ENCODE results near the gene TTC33.
A peak's percentile ranks its signal among the peaks of the same experiment; 100 is the strongest.
"Not testable (repeated sequence)": the region's sequence is repeated elsewhere in the genome, so short reads cannot be mapped to it uniquely, and the experiment has no call there.

Gene TTC33

DNA sequence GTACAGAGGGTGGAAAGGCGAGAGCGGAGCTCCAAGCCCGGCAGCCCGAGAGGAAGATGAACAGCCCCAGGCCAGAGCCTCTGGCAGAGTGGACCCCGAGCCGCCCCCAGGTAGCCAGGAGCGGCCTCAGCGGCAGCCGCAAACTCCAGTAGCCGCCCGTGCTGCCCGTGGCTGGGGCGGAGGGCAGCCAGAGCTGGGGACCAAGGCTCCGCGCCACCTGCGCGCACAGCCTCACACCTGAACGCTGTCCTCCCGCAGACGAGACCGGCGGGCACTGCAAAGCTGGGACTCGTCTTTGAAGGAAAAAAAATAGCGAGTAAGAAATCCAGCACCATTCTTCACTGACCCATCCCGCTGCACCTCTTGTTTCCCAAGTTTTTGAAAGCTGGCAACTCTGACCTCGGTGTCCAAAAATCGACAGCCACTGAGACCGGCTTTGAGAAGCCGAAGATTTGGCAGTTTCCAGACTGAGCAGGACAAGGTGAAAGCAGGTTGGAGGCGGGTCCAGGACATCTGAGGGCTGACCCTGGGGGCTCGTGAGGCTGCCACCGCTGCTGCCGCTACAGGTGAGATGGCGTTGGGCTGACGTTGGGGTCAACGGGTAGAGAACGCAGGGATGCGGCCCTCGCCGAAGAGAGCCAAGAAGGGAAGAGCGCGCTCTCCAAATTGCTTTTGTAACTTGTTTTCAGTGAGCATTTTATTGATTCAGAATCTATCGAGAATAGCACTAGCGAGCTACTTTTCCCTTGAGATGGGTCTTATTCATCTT is 75.7 kb downstream of the TTC33 start, which contains the start of gene PTGER4:
PTGER4 (plus strand) TSS at position 3 of the 769 bp plus-strand sequence. CDS start 1,079 bp downstream, outside the sequence.
- DNase-seq (ENCODE audit: low read depth in 2 of 2) = no peak

DNA sequence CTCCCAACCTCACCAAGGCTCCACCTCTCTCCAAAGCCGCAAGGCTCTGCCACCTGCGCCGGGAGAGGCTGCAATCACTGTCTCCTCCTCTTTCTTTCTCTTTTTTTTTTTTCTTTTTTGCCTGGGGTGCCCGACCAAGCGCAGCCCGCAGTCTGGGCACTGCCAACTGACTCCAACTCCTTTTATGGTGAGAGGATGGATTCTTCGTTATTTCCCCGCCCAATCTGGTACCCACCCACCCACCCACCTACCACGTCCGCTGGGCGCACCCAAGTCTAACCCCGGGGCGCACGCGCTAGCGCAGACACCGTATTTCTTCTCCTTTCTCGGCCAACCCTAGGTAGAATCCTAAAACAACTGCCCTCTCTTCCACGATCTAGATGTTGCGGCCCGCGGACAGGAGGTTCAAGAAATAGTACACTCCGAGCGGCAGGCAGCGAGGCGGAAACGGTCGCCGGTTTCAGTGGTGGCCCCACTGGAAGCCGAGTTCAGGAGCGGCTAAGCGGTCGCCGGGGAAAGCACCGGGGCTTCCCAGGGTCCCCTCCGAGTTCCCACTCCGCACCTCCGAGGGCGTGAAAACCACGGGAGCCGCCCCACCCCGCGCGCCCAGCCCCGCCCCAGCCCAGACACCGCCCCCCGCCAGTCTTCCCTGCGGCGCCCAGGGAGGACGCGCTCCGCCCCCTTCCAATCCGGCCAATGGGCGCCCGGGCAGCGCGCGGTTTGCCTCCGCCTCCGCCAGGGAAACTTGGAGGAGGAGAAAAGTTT is 76.4 kb downstream of the TTC33 start:
- DNase-seq (ENCODE audit: low read depth in 2 of 2) = peak; percentile 86 to 88

DNA sequence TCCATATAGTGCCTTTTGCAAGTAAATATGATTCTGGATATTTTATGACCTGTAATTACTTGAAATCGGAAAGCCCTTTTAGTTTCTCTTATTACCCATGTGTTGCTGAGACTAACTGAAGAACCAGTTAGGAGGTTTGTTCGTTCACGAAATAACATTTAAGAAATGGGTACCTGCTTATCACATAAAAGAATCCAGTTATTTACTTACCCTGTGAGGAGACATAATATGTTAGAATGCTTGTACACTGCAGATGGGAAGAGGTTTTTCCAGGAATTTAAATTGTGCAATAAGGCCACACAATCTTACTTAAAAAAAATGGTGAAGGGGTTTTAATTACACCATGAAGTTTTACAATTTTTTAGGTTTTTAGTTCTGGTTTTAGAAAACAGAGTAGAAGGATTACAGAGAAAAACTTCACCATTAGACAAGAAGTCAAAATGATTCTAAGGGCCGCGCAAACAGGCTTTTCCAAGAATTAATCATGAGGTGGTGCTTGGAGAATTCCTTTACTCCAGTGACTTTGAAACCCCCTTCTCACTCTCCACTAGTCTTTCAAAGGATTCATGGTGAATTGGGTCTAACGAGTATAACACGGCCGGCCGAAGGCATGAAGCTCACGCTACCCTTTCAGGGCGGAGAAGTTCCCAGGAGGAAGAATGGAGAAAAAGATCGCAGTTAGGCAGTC is 77.2 kb downstream of the TTC33 start:
- DNase-seq (ENCODE audit: low read depth in 2 of 2) = no peak

DNA sequence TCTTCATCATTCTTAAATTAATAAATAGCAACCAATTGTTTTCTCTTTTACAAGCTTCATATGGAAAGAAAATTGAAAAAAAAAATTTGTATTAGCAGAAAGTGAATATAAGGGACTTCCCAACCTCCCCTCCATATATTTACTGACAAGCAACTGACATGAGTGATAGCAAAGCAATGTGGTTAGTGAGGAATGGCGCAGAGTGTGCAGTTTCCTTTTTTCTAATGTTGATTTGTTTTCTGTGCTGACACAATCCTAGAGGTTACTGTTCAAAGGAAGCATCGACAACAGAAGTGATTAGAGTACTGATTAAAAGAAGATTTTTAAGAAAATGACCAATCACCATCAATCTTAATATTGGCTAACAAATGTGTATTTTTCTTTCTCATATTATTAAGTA is 77.7 kb downstream of the TTC33 start:
- no peak for DNase-seq (ENCODE audit: low read depth in 2 of 2)

DNA sequence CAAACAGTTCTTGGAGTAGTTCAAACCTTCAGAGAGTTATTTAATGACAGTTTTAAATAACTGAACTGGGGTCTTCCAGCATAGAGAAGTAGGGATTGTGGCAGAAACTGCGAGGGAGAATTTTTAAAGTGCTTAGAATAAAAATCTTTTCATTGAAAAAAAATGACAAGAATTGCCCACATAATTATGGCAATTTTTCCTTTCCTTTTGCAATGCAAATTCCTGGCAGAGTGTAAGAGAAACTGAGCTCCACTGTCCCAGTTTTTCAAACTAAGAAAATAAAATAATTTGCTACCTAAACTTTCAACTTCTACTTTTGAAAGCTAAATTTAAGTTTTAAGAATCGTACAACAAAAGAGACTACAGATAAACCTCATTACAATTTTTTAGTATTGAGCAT is 78.3 kb downstream of the TTC33 start:
- no peak for DNase-seq (ENCODE audit: low read depth in 2 of 2)

DNA sequence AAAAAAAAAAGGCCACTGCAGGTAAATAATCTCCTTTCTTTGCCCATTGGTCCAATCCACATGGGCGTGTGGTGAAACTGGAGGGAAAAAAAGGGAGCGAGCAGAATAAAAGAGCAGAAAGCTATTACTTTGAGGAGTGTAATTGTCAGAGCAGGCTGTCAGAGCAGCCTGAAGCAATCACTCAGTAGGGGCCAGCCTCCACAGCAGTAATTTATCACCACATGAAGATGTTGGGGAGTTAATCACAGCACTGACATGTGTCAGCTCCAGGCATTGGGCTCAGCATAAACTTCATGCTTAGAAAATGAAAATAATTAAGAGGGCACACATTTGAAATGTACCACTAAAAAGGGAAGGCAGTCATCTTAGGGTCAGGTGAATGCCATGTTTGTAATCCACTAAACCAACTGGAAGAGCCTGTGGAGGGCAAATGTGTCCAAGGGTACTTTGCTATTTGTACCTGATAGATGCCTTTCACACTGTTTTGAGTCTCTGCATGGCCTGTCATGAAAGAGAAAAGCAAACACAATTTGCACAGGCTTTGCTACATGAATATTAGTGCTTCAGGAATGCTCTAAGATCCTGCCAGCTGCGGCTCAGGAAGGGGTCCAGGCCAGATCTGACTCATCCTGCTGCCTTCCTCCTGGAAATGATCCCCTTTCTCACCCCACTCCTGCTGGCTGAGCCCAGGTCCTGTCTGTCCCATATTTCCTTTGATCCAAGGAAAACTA is 79.0 kb downstream of the TTC33 start:
- no peak for DNase-seq (ENCODE audit: low read depth in 2 of 2)

DNA sequence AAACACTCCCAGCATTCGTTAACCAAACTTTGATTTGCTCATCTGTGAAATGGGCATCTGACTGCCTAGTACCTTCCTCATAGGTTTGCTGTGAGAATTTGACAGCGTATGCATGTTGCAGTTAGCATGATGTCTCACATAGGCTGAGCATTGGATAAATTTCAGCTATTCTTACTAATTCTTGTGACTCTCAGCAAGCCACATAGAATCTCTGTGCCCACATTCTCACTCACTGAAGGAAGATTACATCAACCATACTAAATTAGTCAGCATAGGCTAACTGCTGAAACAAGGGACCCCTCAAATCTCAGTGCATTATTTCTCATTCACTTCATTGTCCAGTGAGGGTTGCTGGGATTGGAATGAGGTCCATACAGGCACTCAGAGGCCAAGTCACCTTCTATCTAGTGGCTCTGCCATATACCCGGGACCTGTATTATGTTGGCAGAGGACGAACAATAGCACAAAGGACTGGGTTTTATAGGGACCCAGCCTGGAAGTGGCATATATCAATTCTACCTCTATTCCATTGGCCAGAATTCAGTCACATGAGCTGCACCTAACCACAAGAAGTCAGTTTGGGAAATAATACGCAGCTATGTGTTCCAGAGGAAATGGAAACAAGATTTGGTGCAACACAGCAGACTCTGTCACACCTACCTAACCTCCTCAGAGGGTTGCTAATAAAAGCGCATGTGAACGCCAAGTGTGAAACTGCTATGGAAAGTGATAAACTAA is 80.2 kb downstream of the TTC33 start:
- DNase-seq (ENCODE audit: low read depth in 2 of 2) = no peak

DNA sequence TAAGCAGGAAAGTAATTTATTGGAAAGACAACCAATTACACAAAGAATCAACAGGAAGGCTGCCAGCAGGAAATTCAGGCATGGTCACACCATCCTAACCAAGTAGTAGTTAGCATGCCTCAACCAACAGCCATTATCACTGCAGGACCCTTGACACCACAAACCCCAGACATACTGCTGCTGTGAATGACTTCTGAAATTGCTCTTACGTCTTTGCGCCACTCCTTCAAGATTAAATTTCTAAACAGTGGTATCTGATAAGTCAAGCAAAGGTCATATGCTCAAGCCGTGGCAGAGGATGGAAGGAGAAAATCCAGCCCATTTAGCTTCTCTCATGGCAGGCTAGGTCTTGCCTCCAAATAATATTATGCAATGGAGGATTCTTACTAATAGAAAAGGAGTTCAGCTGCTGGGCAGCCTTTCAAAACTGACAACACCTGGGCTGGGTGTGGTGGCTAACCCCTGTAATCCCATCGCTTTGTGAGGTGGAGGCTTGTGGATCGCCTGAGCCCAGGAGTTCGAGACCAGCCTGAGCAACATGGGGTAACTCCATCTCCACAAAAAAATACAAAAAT is 81.0 kb downstream of the TTC33 start:
- DNase-seq (ENCODE audit: low read depth in 2 of 2) = no peak

DNA sequence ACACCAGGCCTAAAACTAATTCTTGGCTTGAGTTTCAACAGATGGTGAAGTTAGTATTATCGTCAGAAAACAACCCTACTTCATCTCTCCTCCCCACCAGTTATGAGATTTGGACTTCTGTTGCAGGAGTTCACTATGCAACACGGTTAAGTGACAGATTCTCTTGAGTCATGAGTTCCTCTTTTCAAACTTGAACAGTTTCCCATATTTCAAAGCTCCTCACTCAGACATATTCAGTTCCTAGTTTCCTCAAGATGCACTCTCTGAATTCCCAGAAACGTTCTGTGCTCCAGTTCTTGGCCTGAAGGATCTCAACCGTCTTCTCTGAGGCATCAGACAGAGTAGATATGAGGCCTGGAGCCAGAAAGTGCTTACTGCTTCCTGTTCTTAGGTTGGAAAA is 83.3 kb downstream of the TTC33 start:
- no peak for DNase-seq (ENCODE audit: low read depth in 2 of 2)

DNA sequence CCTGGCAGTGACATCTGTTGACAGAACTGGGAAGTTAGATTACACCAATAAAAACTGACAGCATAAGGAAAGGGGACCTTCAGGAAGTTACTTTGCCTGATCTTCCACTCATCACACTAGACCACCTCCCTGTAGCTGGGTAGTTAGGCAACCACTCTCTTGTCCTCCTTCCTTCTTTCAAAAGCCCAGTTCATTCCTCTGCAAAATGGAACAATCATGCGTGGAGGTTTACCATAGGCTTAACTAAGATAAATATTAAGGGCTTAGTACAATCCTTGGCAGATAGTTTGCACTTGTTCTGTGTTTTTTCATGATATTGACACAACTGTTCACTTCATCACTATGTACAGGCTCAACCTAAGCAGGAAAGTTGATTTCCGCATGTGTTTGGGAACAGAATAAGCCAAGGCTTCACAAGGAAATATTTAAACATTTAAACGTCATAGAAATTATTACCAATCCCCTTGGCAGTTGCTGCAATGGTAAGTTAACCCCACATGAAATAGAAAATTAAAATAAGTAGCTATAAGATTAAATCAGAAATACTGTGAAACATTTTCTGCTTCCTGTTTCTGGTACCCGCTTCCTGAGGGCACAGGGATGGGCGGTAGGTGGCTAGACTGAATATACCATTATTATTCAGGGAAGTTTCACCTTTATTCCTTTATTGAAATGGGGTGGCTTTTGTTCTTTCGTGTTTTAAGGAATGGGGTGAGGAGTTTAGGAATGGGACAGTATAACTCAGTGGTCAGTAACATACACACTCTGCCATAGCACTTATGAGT is 86.0 kb downstream of the TTC33 start:
- no peak for DNase-seq (ENCODE audit: low read depth in 2 of 2)

DNA sequence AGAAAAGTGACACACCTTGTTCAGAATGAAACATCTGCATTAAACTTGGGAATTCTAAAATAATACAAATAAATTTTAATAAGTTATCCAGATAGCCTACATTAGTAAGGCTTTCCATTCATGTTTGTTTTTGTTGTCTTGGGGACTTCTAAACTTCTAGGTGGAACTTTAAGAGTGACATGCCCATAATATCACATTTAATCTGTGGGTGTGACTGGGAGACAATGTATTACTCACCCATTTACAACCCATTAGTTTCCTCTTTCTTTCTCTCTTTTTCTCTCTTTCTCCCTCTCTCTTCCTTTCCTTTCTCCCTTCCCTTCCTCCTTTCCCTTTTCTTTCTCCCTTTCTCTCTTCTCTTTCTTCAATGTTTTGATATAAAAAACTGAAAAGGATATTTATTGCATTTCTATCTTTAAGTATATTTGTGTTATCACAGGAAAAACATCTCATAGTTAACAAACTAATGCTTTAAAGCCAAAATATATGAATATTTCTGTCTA is 88.5 kb downstream of the TTC33 start:
- no peak for DNase-seq (ENCODE audit: low read depth in 2 of 2)

DNA sequence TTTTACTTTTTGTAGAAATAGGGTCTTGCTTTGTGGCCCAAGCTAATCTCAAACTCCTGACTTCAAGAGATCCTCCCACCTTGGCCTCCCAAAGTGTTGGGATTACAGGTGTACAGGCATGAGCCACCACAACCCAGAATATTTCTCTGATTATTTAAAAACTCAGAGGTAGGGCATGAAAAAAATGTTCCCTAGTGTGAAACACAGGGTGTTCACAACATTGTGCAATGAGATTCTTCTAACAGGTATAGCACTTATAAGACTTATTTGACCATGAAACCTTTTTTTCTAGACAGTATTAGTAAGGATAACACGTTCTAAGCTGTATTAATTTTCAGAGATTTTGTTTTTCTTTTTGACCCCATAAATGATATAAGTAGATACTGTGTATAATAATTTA is 89.1 kb downstream of the TTC33 start:
- DNase-seq (ENCODE audit: low read depth in 2 of 2) = no peak

DNA sequence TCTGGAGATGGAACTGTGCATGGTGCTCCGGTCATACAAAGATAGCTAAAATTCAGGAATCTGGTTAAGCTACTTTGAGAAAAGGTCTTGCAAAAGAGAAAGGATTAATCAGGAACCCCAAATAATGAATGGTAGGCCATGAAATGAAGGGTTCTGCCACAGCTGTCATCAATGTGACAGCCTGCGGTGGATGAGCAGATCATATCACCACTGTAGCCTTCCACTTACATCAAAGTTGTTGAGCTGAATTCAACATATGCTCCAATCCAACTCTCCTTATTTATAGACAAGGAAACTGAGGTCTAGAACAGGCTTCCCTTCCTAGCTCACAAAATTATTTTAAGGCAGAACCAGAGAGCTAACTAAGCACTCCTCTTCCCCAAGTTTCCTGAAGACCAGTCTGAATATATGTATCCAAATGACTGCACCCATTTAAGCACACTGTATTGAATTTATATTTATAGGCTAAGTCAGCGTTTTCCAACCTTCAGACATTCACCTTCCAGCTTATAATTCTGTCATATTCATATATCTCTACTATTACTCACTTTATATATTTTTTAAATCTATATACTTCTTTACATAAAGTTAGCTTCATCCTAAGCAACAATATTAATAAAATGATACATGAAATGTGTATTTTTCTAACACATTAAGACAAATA is 90.0 kb downstream of the TTC33 start:
- no peak for DNase-seq (ENCODE audit: low read depth in 2 of 2)

DNA sequence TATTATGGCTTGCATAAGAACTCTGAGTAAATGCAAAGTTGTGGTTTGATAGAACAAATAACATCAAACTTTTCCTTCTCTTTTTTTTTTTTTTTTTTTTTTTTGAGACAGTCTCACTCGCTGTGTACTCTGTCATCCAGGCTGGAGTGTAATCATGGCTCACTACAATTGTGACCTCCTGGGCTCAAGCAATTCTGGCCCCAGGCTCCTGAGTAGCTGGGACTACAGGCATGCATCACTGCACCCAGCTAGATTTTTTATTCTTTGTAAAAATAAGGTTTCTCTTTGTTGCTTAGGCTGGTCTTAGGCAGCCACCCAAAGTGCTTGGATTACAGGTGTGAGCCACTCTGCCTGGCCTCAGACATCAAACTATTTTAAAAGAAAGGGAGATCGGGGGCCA is 95.0 kb downstream of the TTC33 start:
- DNase-seq (ENCODE audit: low read depth in 2 of 2) = no peak

DNA sequence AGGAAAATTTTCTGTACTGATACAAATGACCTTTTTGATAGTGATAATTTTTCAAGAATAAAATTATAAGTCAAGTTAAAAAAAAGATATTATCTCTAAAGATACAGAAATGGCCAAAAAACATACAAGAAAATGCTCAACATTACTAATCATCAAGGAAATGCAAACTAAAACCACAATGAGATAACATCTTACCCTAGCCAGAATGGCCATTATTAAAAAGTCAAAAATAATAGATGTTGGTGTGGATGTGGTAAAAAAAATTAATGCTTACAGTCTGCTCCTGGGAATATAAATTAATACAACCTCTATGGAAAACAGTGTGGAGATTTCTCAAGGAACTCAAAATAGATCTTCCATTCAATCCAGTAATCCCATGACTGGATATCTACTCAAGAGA is 99.0 kb downstream of the TTC33 start:
- DNase-seq (ENCODE audit: low read depth in 2 of 2) = no peak

DNA sequence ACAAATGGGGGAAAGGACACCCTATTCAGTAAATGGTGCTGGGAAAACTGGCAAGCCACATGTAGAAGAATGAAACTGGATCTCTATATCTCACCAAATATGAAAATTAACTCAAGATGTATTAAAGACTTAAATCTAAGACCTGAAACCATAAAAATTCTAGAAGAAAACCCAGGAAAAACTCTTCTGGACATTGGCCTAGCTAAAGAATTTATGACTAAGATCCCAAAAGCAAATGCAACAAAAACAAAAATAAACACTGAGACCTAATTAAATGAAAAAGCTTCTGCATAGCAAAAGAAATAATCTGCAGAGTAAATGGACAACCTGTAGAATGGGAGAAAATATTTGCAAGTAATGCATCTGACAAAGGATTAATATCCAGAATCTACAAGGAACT is 99.7 kb downstream of the TTC33 start:
- DNase-seq (ENCODE audit: low read depth in 2 of 2) = not testable (repeated sequence)

DNA sequence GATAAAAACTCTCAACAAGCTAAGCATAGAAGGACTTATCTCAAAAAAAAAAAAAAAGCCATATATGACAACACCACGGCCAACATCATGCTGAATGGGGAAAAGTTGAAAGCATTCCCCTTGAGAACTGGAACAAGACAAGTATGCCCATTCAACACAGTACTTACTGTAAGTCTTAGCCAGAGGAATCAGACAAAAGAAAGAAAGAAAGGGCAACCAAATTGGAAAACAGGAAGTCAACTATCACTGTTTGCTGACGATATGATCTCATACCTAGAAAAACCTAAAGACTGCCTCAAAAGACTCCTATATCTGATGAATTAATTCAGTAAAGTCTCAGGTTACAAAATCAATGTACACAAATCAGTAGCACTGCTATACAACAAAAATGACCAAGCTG is 100.6 kb downstream of the TTC33 start:
- DNase-seq (ENCODE audit: low read depth in 2 of 2) = no peak

DNA sequence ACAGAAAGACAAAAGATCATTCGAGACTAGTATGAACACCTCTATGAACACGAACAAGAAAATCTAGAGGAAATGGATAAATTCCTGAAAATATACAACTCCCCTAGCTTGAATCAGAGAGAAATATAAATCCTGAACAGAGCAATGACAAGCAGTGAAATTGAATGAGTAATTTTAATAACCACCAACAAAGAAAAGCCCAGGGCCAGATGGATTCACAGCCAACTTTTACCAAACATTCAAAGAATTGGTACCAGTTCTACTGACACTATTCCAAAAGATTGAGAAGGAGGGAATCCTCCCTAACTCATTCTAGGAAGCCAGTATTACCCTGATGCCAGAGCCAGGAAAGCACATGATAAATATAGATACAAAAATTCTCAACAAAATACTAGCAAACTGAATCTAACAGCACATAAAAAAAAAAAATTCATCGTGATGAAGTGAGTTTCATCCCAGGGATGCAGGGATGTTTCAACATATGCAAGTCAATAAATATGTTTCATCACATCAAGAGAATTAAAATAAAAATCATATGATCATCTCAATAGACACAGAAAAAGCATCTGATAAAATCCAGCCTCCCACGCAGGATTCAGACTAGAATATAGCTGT is 101.3 kb downstream of the TTC33 start:
- no peak for DNase-seq (ENCODE audit: low read depth in 2 of 2)

Data from stimulated activated CD8-positive, alpha-beta memory T cell treated with anti-CD3 and anti-CD28 coated beads, Interleukin-2, amount 100 ng/mL, for 1 hour (primary cell).